ENCODE data around the gene FBF1.
"Not testable (repeated sequence)": the region's sequence is repeated elsewhere in the genome, so short reads cannot be mapped to it uniquely, and the experiment has no call there.

DNA sequence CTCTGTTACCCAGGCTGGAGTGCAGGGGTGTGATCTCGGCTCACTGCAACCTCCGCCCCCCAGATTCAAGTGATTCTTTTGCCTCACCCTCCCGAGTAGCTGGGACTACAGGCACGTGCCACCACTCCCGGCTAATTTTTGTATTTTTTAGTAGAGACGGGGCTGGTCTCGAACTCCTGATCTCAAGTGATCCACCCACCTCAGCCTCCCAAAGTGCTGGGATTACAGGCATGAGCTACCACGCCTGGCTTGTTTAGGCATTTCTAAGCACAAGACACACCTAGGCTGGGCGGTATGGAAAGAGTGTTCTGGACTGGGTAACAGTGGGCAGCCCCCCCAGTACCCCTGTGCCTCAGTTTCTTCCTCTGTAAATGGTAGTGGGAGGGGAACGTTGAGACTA lies 70.6 kb downstream of the FBF1 start:
- not testable (repeated sequence) for TF ChIP-seq EZH2 (IDR thresholded peaks at IDR 0.05; ENCODE audit: borderline replicate concordance, low read length)
- TF ChIP-seq, protein P1, sequence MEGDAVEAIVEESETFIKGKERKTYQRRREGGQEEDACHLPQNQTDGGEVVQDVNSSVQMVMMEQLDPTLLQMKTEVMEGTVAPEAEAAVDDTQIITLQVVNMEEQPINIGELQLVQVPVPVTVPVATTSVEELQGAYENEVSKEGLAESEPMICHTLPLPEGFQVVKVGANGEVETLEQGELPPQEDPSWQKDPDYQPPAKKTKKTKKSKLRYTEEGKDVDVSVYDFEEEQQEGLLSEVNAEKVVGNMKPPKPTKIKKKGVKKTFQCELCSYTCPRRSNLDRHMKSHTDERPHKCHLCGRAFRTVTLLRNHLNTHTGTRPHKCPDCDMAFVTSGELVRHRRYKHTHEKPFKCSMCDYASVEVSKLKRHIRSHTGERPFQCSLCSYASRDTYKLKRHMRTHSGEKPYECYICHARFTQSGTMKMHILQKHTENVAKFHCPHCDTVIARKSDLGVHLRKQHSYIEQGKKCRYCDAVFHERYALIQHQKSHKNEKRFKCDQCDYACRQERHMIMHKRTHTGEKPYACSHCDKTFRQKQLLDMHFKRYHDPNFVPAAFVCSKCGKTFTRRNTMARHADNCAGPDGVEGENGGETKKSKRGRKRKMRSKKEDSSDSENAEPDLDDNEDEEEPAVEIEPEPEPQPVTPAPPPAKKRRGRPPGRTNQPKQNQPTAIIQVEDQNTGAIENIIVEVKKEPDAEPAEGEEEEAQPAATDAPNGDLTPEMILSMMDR (conservative IDR thresholded peaks at IDR 0.05 in 1 of 2, IDR thresholded peaks at IDR 0.05 in 1 of 2; ENCODE audit: extremely low read depth in 1 of 2, insufficient read depth in 1 of 2, low read depth in 1 of 2, low read length in 2 of 2) = not testable (repeated sequence)
